HG03565 (cell line): Measurements from ENCODE around the gene BANP.
"Not testable (repeated sequence)": the region's sequence is repeated elsewhere in the genome, so short reads cannot be mapped to it uniquely, and the experiment has no call there.

Experiments
- ATAC-seq: cut with Tn5 transposase; IDR thresholded peaks from one replicate; pipeline ENCODE4 v1.9.1; 2021; ENCODE audit warnings: mild to moderate bottlenecking, moderate library complexity; ENCODE audit not compliant: unreplicated experiment

The BANP gene

GRCh38 chr16:88096659-88097058, 145.4 kb downstream of the BANP start:
- not testable (repeated sequence) for ATAC-seq

- ATAC-seq = not testable (repeated sequence)
Observed at GRCh38 chr16:88098731-88099562, 147.7 kb downstream of the BANP start.

DNA sequence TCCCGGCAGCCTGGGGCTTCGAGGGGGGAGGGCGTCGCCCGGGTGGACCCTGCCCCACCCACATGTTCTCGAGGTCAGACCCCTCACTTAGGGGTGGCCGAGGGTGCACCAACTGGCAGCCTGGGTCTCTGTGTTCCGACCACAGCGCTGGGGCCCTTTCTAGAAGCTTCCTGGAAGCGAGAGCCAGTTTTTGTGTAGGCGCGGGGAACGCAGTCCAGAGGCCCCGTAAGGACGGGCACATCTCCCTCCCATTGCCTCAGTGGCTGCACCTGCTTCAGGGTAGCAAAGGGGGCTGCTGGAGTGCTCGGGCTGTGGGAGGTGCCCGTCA, 148.3 kb downstream of the BANP start:
- ATAC-seq = no peak

- not testable (repeated sequence) for ATAC-seq
Observed at GRCh38 chr16:88099956-88100355, 148.7 kb downstream of the BANP start.

GRCh38 chr16:88100801-88101622, 149.8 kb downstream of the BANP start:
- ATAC-seq = not testable (repeated sequence)

GRCh38 chr16:88101623-88102105, 150.4 kb downstream of the BANP start:
- ATAC-seq = not testable (repeated sequence)

GRCh38 chr16:88102597-88102996, 151.4 kb downstream of the BANP start:
- no peak for ATAC-seq

- ATAC-seq = no peak
Observed at GRCh38 chr16:88103011-88103410, 151.8 kb downstream of the BANP start.

DNA sequence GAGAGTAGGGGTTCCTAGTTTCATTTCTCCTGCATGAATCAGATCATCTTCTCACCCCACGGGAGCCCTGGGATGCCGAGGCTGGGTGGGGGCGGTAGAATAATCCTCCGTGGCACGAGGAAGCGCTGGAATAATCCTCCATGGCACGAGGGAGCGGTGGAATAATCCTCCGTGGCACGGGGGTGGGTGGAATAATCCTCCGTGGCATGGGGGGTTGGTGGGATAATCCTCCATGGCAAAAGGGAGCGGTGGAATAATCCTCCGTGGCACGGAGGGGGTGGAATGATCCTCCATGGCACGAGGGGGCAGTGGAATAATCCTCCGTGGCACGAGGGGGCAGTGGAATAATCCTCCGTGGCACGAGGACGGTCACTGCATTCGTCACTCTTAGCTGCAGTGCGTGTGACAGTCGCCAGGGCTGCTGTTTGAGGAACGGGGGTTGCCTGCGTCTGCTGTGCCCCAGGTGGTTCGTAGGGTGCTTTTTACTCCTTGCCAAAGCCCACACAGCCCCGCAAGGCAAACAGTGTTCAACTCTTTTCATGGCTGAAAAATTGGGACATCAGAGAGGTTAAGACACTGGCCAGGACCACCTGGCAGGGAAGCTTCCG, 152.5 kb downstream of the BANP start:
- ATAC-seq = no peak

GRCh38 chr16:88104363-88104762, 153.1 kb downstream of the BANP start:
- ATAC-seq = not testable (repeated sequence)

DNA sequence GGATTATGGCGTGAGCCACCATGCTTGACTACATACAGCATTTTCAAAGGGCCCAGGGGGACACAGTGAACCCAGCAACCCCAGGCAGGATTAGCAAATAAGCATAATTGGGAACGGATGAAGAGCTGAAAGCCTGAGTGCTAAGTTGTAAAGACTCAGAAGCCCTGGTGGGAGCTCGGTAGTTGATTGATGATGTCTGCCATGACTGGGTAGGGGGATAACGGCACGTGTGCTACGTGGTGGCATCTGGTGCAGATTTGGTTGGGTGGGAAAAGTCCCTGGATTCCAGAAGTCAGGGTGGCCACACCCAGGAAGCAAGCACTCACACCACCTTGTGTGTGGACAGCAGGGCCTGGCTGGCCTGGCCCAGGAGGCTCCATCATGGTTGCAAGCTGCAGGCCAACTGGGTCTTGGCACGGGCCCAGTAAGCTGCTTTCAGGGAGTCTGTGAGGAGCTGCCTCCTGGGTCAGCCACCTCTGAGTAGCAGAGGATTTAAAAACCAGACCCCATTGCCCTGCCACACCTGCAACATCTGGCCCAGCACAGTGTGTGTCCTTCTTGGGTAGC, 154.4 kb downstream of the BANP start:
- not testable (repeated sequence) for ATAC-seq

- not testable (repeated sequence) for ATAC-seq
Observed at GRCh38 chr16:88106566-88106965, 155.3 kb downstream of the BANP start.

DNA sequence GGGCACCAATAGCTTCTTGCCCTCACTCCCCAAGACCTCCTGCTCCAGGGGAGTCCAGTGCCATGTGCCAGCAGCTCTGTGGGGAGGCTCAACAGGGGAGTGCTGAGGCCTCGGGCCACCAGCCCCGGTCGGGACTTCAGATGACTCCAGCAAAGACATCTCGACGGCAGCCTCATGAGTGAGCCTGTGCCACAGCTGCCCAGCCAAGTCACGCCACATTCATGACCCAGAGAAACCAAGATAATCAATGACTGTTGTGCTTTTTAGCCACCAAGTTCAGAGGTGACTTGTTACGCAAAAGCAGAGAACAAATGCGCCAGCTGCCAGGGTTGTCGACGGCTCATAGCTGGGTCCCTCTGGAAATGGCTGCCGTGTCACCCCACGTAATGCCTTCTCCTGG, 157.5 kb downstream of the BANP start:
- ATAC-seq = no peak

- ATAC-seq = not testable (repeated sequence)
Observed at GRCh38 chr16:88109726-88110621, 158.7 kb downstream of the BANP start.

- not testable (repeated sequence) for ATAC-seq
Observed at GRCh38 chr16:88110875-88111494, 159.8 kb downstream of the BANP start.

- not testable (repeated sequence) for ATAC-seq
Observed at GRCh38 chr16:88111976-88112375, 160.7 kb downstream of the BANP start.

- ATAC-seq = no peak
Observed at GRCh38 chr16:88113545-88114045, 162.4 kb downstream of the BANP start.

GRCh38 chr16:88114541-88115228, 163.5 kb downstream of the BANP start:
- not testable (repeated sequence) for ATAC-seq

DNA sequence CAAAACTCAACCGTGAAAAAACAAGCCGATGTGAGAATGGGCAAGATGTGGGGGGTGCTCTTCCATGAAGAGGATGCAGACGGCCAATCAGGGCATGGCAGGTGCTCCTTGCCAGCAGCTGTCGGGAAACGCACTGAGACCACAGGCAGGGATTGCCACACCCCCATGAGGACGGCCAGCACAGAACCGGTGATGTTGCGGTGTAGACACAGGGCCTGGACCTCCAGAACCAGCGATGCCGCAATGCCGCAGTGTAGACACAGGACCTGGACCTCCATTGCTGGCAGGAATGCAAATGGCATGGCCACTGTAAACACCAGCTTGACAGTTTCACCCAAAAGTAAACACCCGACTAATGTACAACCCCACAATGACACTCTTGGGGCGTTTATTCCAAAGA, 164.9 kb downstream of the BANP start:
- ATAC-seq = no peak
